HEK293 (cell line): ENCODE measurements around the gene WDHD1.

Source experiments
- CTCF ChIA-PET: fragments of 350-600 bp; formaldehyde crosslinking; extraction: SDS; loops from one replicate; lab custom pipeline; 2021; ENCODE audit warnings: antibody characterized with exemption; lab: Yijun Ruan, JAX
- POLR2A ChIA-PET: fragments of 300-600 bp; formaldehyde crosslinking; extraction: SDS; loops from one replicate; lab custom pipeline; 2020; ENCODE audit warnings: antibody characterized with exemption, inconsistent platforms; lab: Yijun Ruan, JAX
- H3K27ac ChIP-seq: fragments of 200-500 bp; sonication (Bioruptor generic); 2 replicates; pipeline ENCODE4 v1.5.1; 2014; ENCODE audit warnings: low read depth, low read length, control low read depth, inconsistent platforms; ENCODE audit errors: extremely low read depth
- H3K36me3 ChIP-seq, 2 experiments: fragments of 200-500 bp in 1 of 2; sonication (Bioruptor generic) in 1 of 2; 1 replicate in 1 of 2; 2 replicates in 1 of 2; pipeline ENCODE4 v1.5.1; 2014 to 2017; ENCODE audit warnings: inconsistent platforms in 2 of 2, low read length in 2 of 2; ENCODE audit not compliant: control insufficient read depth in 2 of 2, insufficient read depth in 1 of 2
- H3K4me1 ChIP-seq: fragments of 200-500 bp; sonication (Bioruptor generic); 2 replicates; pipeline ENCODE4 v1.5.1; 2014; ENCODE audit warnings: mild to moderate bottlenecking, low read length, inconsistent platforms; ENCODE audit not compliant: control insufficient read depth, insufficient read depth
- H3K4me3 ChIP-seq: 2 replicates; pipeline ENCODE4 v1.5.1; 2011; ENCODE audit warnings: low read depth, mild to moderate bottlenecking, control low read depth, low read length, moderate library complexity
- H3K9me3 ChIP-seq: fragments of 200-500 bp; sonication (Bioruptor generic); 2 replicates; pipeline ENCODE4 v1.5.1; 2014; ENCODE audit warnings: low read depth, low read length, inconsistent platforms; ENCODE audit not compliant: control insufficient read depth, insufficient read depth
- CTCF ChIP-seq: fragments of 450-650 bp; formaldehyde crosslinking; IDR thresholded peaks from 2 replicates; pipeline ENCODE4 v1.5.1; 2016; ENCODE audit warnings: missing biosample characterization, missing genetic modification characterization
- KLF8 ChIP-seq: fragments of 450-650 bp; formaldehyde crosslinking; IDR thresholded peaks from 2 replicates; pipeline ENCODE4 v1.5.1; 2016; ENCODE audit warnings: missing biosample characterization, missing genetic modification characterization
- OSR2 ChIP-seq: fragments of 450-650 bp; formaldehyde crosslinking; IDR thresholded peaks from 2 replicates; pipeline ENCODE4 v1.5.1; 2016; ENCODE audit warnings: missing biosample characterization, missing genetic modification characterization
- SCRT1 ChIP-seq: fragments of 450-650 bp; formaldehyde crosslinking; IDR thresholded peaks from 2 replicates; pipeline ENCODE4 v1.5.1; 2016; ENCODE audit warnings: missing biosample characterization, missing genetic modification characterization, borderline replicate concordance
- SCRT2 ChIP-seq: fragments of 450-650 bp; formaldehyde crosslinking; IDR thresholded peaks from 2 replicates; pipeline ENCODE4 v1.5.1; 2016; ENCODE audit warnings: missing biosample characterization, missing genetic modification characterization
- WT1 ChIP-seq: fragments of 450-650 bp; formaldehyde crosslinking; IDR thresholded peaks from 2 replicates; pipeline ENCODE4 v1.5.1; 2016; ENCODE audit warnings: missing biosample characterization, missing genetic modification characterization
- ZBTB17 ChIP-seq: fragments of 450-650 bp; formaldehyde crosslinking; IDR thresholded peaks from 2 replicates; pipeline ENCODE4 v1.5.1; 2016; ENCODE audit warnings: missing biosample characterization, missing genetic modification characterization
- ZBTB44 ChIP-seq: fragments of 450-650 bp; IDR thresholded peaks from 2 replicates; pipeline ENCODE4 v1.5.1; 2018; ENCODE audit warnings: missing biosample characterization, mild to moderate bottlenecking, missing genetic modification characterization
- ZBTB8A ChIP-seq: fragments of 450-650 bp; formaldehyde crosslinking; IDR thresholded peaks from 2 replicates; pipeline ENCODE4 v1.5.1; 2016; ENCODE audit warnings: missing biosample characterization, missing genetic modification characterization
- ZNF155 ChIP-seq: fragments of 450-650 bp; formaldehyde crosslinking; IDR thresholded peaks from 2 replicates; pipeline ENCODE4 v1.5.1; 2016; ENCODE audit warnings: missing biosample characterization, missing genetic modification characterization
- ZNF174 ChIP-seq: fragments of 450-650 bp; formaldehyde crosslinking; IDR thresholded peaks from 2 replicates; pipeline ENCODE4 v1.5.0; 2017; ENCODE audit warnings: missing biosample characterization, mild to moderate bottlenecking, missing genetic modification characterization
- ZNF223 ChIP-seq: fragments of 450-650 bp; formaldehyde crosslinking; IDR thresholded peaks from 2 replicates; pipeline ENCODE4 v1.5.1; 2016; ENCODE audit warnings: missing biosample characterization, missing genetic modification characterization
- ZNF239 ChIP-seq: fragments of 450-650 bp; formaldehyde crosslinking; IDR thresholded peaks from 2 replicates; pipeline ENCODE4 v1.5.1; 2016; ENCODE audit warnings: missing biosample characterization, missing genetic modification characterization
- ZNF335 ChIP-seq: fragments of 450-650 bp; formaldehyde crosslinking; conservative IDR thresholded peaks from 2 replicates; pipeline ENCODE4 v1.5.1; 2016; ENCODE audit warnings: missing biosample characterization, missing genetic modification characterization
- ZNF354C ChIP-seq: fragments of 450-650 bp; formaldehyde crosslinking; IDR thresholded peaks from 2 replicates; pipeline ENCODE4 v1.5.1; 2016; ENCODE audit warnings: missing biosample characterization, missing genetic modification characterization, low read depth, borderline replicate concordance
- ZNF404 ChIP-seq: fragments of 450-650 bp; formaldehyde crosslinking; IDR thresholded peaks from 2 replicates; pipeline ENCODE4 v1.5.1; 2017; ENCODE audit warnings: missing biosample characterization, missing genetic modification characterization
- ZNF510 ChIP-seq: fragments of 450-650 bp; formaldehyde crosslinking; IDR thresholded peaks from 2 replicates; pipeline ENCODE4 v1.5.1; 2018; ENCODE audit warnings: mild to moderate bottlenecking, missing genetic modification characterization, missing biosample characterization; ENCODE audit not compliant: insufficient replicate concordance
- ZNF654 ChIP-seq: fragments of 450-650 bp; formaldehyde crosslinking; IDR thresholded peaks from 2 replicates; pipeline ENCODE4 v1.5.1; 2016; ENCODE audit warnings: low read depth, missing biosample characterization, missing genetic modification characterization
- ZNF658 ChIP-seq: fragments of 450-650 bp; formaldehyde crosslinking; IDR thresholded peaks from 2 replicates; pipeline ENCODE4; 2016; ENCODE audit warnings: missing biosample characterization, missing genetic modification characterization
- ZNF670 ChIP-seq: fragments of 450-650 bp; formaldehyde crosslinking; IDR thresholded peaks from 2 replicates; pipeline ENCODE4 v1.5.1; 2016; ENCODE audit warnings: missing biosample characterization, missing genetic modification characterization, low read depth
- ZNF768 ChIP-seq: fragments of 450-650 bp; formaldehyde crosslinking; IDR thresholded peaks from 2 replicates; pipeline ENCODE4 v1.5.1; 2018; ENCODE audit warnings: missing biosample characterization, mild to moderate bottlenecking, missing genetic modification characterization
- ZNF776 ChIP-seq: fragments of 450-650 bp; formaldehyde crosslinking; IDR thresholded peaks from 2 replicates; pipeline ENCODE4 v1.5.0; 2017; ENCODE audit warnings: missing biosample characterization, missing genetic modification characterization, borderline replicate concordance
- TF ChIP-seq, protein P1 (sequence below): fragments of 450-650 bp; formaldehyde crosslinking; IDR thresholded peaks from 2 replicates; pipeline ENCODE4 v1.5.1; 2016; ENCODE audit warnings: missing biosample characterization, missing genetic modification characterization

Gene WDHD1

GRCh38 chr14:54893151-54893760 lies 133.6 kb downstream of the WDHD1 start:
- TF ChIP-seq SCRT2 (no peak), ZNF239 (tag by site-specific recombination) (no peak), ZBTB17 (tag by site-specific recombination) (0 out of 2 replicates have a peak, but pooled peaks have one; percentile 22), ZNF223 (no peak), ZNF670 (tag by site-specific recombination) (no peak), ZNF404 (tag by site-specific recombination) (no peak), SCRT1 (tag by site-specific recombination) (no peak)
- H3K9me3 ChIP-seq = no peaks in the 10 kb centered on the region
- H3K27ac ChIP-seq = no peak overlapping the region
- H3K4me3 ChIP-seq = no peak overlapping the region
- peaks cover 24% of the 10 kb centered on the region; the same call in 1 of the 2 replicates for H3K4me1 ChIP-seq
- POLR2A ChIA-PET = no interaction called here
- no peaks in the 10 kb centered on the region; a peak in 1 of 3 replicates for H3K36me3 ChIP-seq
- CTCF ChIA-PET = interaction anchor here (0.6 to 1.1 kb wide), 5 partner anchors 15 to 1769 kb away, joined by 3 to 4 read pairs (median 4); no protein-coding TSS in a partner anchor

GRCh38 chr14:54891471-54892245 lies 135.2 kb downstream of the WDHD1 start:
- Histone ChIP-seq H3K36me3 (no peaks in the 10 kb centered on the region), H3K27ac (no peak overlapping the region), H3K4me3 (no peak overlapping the region), H3K4me1 (peaks cover 24% of the 10 kb centered on the region; the same call in 1 of the 2 replicates), H3K9me3 (no peaks in the 10 kb centered on the region)
- TF ChIP-seq ZNF155 (tag by site-specific recombination) (no peak), ZNF654 (tag by site-specific recombination) (no peak), ZNF335 (tag by site-specific recombination) (no peak), KLF8 (tag by site-specific recombination) (no peak), ZBTB44 (tag by site-specific recombination) (no peak), ZNF510 (tag by site-specific recombination) (no peak), ZNF658 (tag by site-specific recombination) (no peak), ZNF768 (no peak), WT1 (tag by site-specific recombination) (no peak), OSR2 (no peak), CTCF (no peak), ZNF174 (tag by site-specific recombination) (no peak), ZBTB8A (tag by site-specific recombination) (no peak), ZNF354C (tag by site-specific recombination) (no peak), ZNF776 (tag by site-specific recombination) (no peak)
- TF ChIP-seq, protein P1, sequence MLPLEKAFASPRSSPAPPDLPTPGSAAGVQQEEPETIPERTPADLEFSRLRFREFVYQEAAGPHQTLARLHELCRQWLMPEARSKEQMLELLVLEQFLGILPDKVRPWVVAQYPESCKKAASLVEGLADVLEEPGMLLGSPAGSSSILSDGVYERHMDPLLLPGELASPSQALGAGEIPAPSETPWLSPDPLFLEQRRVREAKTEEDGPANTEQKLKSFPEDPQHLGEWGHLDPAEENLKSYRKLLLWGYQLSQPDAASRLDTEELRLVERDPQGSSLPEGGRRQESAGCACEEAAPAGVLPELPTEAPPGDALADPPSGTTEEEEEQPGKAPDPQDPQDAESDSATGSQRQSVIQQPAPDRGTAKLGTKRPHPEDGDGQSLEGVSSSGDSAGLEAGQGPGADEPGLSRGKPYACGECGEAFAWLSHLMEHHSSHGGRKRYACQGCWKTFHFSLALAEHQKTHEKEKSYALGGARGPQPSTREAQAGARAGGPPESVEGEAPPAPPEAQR (tag by site-specific recombination) = no peak
- ChIA-PET CTCF (interaction anchor here (0.6 to 0.7 kb wide), 2 partner anchors 125 to 528 kb away, joined by 4 to 6 read pairs; no protein-coding TSS in a partner anchor), POLR2A (no interaction called here)
